Stimulated activated naive CD8-positive, alpha-beta T cell treated with anti-CD3 and anti-CD28 coated beads, Interleukin-15, Interleukin-2, amounts not matched to agents 100 ng/mL and 50 ng/mL, for 24 hours (primary cell): ENCODE measurements around the gene NANOS1.
A peak's percentile ranks its signal among the peaks of the same experiment; 100 is the strongest.
"Not testable (repeated sequence)": the region's sequence is repeated elsewhere in the genome, so short reads cannot be mapped to it uniquely, and the experiment has no call there.

Source experiments
- H3K27ac Mint-ChIP-seq: one replicate; pipeline ENCODE4 v1.8.0; 2021; ENCODE audit warnings: mild to moderate bottlenecking, mixed read lengths
- H3K27me3 Mint-ChIP-seq: one replicate; pipeline ENCODE4 v1.8.0; 2021; ENCODE audit warnings: mixed read lengths
- H3K36me3 Mint-ChIP-seq: one replicate; pipeline ENCODE4 v1.8.0; 2021; ENCODE audit warnings: low read depth, mixed read lengths
- H3K4me1 Mint-ChIP-seq: one replicate; pipeline ENCODE4 v1.8.0; 2021; ENCODE audit warnings: low read depth, mixed read lengths
- H3K4me3 Mint-ChIP-seq: one replicate; pipeline ENCODE4 v1.8.0; 2021; ENCODE audit warnings: mild to moderate bottlenecking, mixed read lengths
- H3K9me3 Mint-ChIP-seq: one replicate; pipeline ENCODE4 v1.8.0; 2021; ENCODE audit warnings: mixed read lengths

The NANOS1 gene

GRCh38 chr10:118998183-118998582 is 31.3 kb upstream of the NANOS1 start:
- Mint-ChIP-seq H3K27me3 (peaks cover 16% of the 10 kb centered on the region), H3K36me3 (no peaks in the 10 kb centered on the region)

GRCh38 chr10:119001717-119002500 is 27.6 kb upstream of the NANOS1 start:
- H3K9me3 Mint-ChIP-seq = no peaks in the 10 kb centered on the region
- no peak overlapping the region for H3K4me3 Mint-ChIP-seq
- peaks cover 27% of the 10 kb centered on the region for H3K27me3 Mint-ChIP-seq
- H3K36me3 Mint-ChIP-seq = no peaks in the 10 kb centered on the region
- no peaks in the 10 kb centered on the region for H3K4me1 Mint-ChIP-seq
- H3K27ac Mint-ChIP-seq = no peak overlapping the region

More at GRCh38 chr10:118998183-118998582, 31.3 kb upstream of the NANOS1 start:
- Mint-ChIP-seq H3K4me3 (no peak overlapping the region), H3K9me3 (no peaks in the 10 kb centered on the region), H3K4me1 (no peaks in the 10 kb centered on the region), H3K27ac (no peak overlapping the region)

GRCh38 chr10:119003572-119004289 is 25.8 kb upstream of the NANOS1 start:
- H3K27ac Mint-ChIP-seq = no peak overlapping the region
- H3K27me3 Mint-ChIP-seq = peaks cover 27% of the 10 kb centered on the region
- H3K36me3 Mint-ChIP-seq = no peaks in the 10 kb centered on the region
- H3K4me1 Mint-ChIP-seq = no peaks in the 10 kb centered on the region
- no peak overlapping the region for H3K4me3 Mint-ChIP-seq
- H3K9me3 Mint-ChIP-seq = no peaks in the 10 kb centered on the region

- peaks cover 19% of the 10 kb centered on the region for H3K27me3 Mint-ChIP-seq
- H3K9me3 Mint-ChIP-seq = no peaks in the 10 kb centered on the region
- no peak overlapping the region for H3K4me3 Mint-ChIP-seq
- no peaks in the 10 kb centered on the region for H3K36me3 Mint-ChIP-seq
- H3K27ac Mint-ChIP-seq = no peak overlapping the region
- H3K4me1 Mint-ChIP-seq = no peaks in the 10 kb centered on the region
Observed at GRCh38 chr10:119005362-119006043, 24.0 kb upstream of the NANOS1 start.

GRCh38 chr10:119006451-119007210 is 22.9 kb upstream of the NANOS1 start:
- H3K36me3 Mint-ChIP-seq = no peaks in the 10 kb centered on the region
- H3K27ac Mint-ChIP-seq = no peak overlapping the region
- no peak overlapping the region for H3K4me3 Mint-ChIP-seq
- peaks cover 27% of the 10 kb centered on the region for H3K27me3 Mint-ChIP-seq
- no peaks in the 10 kb centered on the region for H3K9me3 Mint-ChIP-seq
- H3K4me1 Mint-ChIP-seq = no peaks in the 10 kb centered on the region

- no peak overlapping the region for H3K27ac Mint-ChIP-seq
- peaks cover 22% of the 10 kb centered on the region for H3K27me3 Mint-ChIP-seq
- no peaks in the 10 kb centered on the region for H3K4me1 Mint-ChIP-seq
- no peak overlapping the region for H3K4me3 Mint-ChIP-seq
- H3K36me3 Mint-ChIP-seq = no peaks in the 10 kb centered on the region
- H3K9me3 Mint-ChIP-seq = no peaks in the 10 kb centered on the region
Observed at GRCh38 chr10:119007211-119007574, 22.3 kb upstream of the NANOS1 start.

- Mint-ChIP-seq H3K4me1 (no peaks in the 10 kb centered on the region), H3K36me3 (no peaks in the 10 kb centered on the region), H3K27me3 (peaks cover 10% of the 10 kb centered on the region), H3K4me3 (no peak overlapping the region), H3K9me3 (no peaks in the 10 kb centered on the region), H3K27ac (no peak overlapping the region)
Observed at GRCh38 chr10:119020627-119020946, 8.9 kb upstream of the NANOS1 start.

- no peaks in the 10 kb centered on the region for H3K36me3 Mint-ChIP-seq
- H3K9me3 Mint-ChIP-seq = no peaks in the 10 kb centered on the region
- H3K4me3 Mint-ChIP-seq = no peak overlapping the region
- H3K27me3 Mint-ChIP-seq = peaks cover 12% of the 10 kb centered on the region
- H3K4me1 Mint-ChIP-seq = no peaks in the 10 kb centered on the region
- H3K27ac Mint-ChIP-seq = no peak overlapping the region
Observed at GRCh38 chr10:119022846-119023552, 6.5 kb upstream of the NANOS1 start.

GRCh38 chr10:119023553-119023868 is 6.0 kb upstream of the NANOS1 start:
- no peaks in the 10 kb centered on the region for H3K36me3 Mint-ChIP-seq
- no peak overlapping the region for H3K27ac Mint-ChIP-seq
- H3K9me3 Mint-ChIP-seq = no peaks in the 10 kb centered on the region
- H3K4me1 Mint-ChIP-seq = no peaks in the 10 kb centered on the region
- H3K4me3 Mint-ChIP-seq = no peak overlapping the region
- peaks cover 12% of the 10 kb centered on the region for H3K27me3 Mint-ChIP-seq

GRCh38 chr10:119024882-119025281 is 4.6 kb upstream of the NANOS1 start:
- Mint-ChIP-seq H3K4me3 (no peak overlapping the region), H3K9me3 (no peaks in the 10 kb centered on the region), H3K27ac (no peak overlapping the region), H3K27me3 (peaks cover 6% of the 10 kb centered on the region), H3K4me1 (no peaks in the 10 kb centered on the region), H3K36me3 (no peaks in the 10 kb centered on the region)

- H3K36me3 Mint-ChIP-seq = no peaks in the 10 kb centered on the region
- H3K27ac Mint-ChIP-seq = no peak overlapping the region
- no peak overlapping the region for H3K4me3 Mint-ChIP-seq
- H3K4me1 Mint-ChIP-seq = no peaks in the 10 kb centered on the region
- H3K27me3 Mint-ChIP-seq = peaks cover 6% of the 10 kb centered on the region
- no peaks in the 10 kb centered on the region for H3K9me3 Mint-ChIP-seq
Observed at GRCh38 chr10:119025336-119025735, 4.2 kb upstream of the NANOS1 start.

GRCh38 chr10:119025776-119026175 is 3.7 kb upstream of the NANOS1 start:
- Mint-ChIP-seq H3K4me3 (no peak overlapping the region), H3K27ac (no peak overlapping the region), H3K4me1 (peaks cover 2% of the 10 kb centered on the region), H3K36me3 (no peaks in the 10 kb centered on the region), H3K27me3 (peaks cover 6% of the 10 kb centered on the region), H3K9me3 (no peaks in the 10 kb centered on the region)

GRCh38 chr10:119026301-119027110 is 3.0 kb upstream of the NANOS1 start:
- Mint-ChIP-seq H3K4me3 (no peak overlapping the region), H3K27ac (no peak overlapping the region), H3K27me3 (peaks cover 6% of the 10 kb centered on the region), H3K36me3 (no peaks in the 10 kb centered on the region), H3K9me3 (no peaks in the 10 kb centered on the region), H3K4me1 (peaks cover 10% of the 10 kb centered on the region)

GRCh38 chr10:119028445-119028899 is 1.0 kb upstream of the NANOS1 start:
- H3K36me3 Mint-ChIP-seq, H3K27me3 Mint-ChIP-seq, H3K9me3 Mint-ChIP-seq: not testable (repeated sequence)
- H3K4me1 Mint-ChIP-seq = peaks cover 18% of the 10 kb centered on the region
- H3K4me3 Mint-ChIP-seq = peak overlapping the region; percentile 53
- peak overlapping the region; percentile 75 for H3K27ac Mint-ChIP-seq
